C4-2B (cell line): ENCODE data around the gene SGMS1.

ENCODE experiments used
- CTCF ChIP-seq: fragments of 450-650 bp; conservative IDR thresholded peaks from 2 replicates; pipeline ENCODE4 v1.5.1; 2017; ENCODE audit warnings: mild to moderate bottlenecking
- ZFX ChIP-seq: fragments of 450-650 bp; IDR thresholded peaks from 2 replicates; pipeline ENCODE4 v1.6.1; 2017

DNA sequence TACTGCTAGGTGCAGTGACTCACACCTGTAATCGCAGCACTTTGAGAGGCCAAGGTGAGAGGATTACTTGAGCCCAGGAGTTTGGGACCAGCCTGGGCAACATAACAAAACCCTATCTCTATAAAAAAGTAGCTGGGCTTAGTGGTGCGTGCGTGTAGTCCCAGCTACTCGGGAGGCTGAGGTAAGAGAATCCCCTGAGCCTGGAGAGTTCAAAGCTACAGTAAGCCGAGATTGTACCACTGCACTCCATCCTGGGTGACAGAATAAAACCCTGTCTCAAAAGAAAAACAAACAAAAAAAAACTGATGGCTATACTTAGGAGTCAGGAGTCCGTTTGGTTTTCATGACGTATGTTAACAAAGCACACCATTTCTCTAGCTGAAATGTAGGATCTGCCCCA, 2.9 kb downstream of the SGMS1 start:
- no peak for TF ChIP-seq CTCF
- no peak for TF ChIP-seq ZFX
